ENCODE results near the gene NDUFS8.
A peak's percentile ranks its signal among the peaks of the same experiment; 100 is the strongest.
"Not testable (repeated sequence)": the region's sequence is repeated elsewhere in the genome, so short reads cannot be mapped to it uniquely, and the experiment has no call there.

NDUFS8 gene
- total RNA-seq, result 18.9 to 69.4 (median 46.0) reads per million in 9 experiments

DNA sequence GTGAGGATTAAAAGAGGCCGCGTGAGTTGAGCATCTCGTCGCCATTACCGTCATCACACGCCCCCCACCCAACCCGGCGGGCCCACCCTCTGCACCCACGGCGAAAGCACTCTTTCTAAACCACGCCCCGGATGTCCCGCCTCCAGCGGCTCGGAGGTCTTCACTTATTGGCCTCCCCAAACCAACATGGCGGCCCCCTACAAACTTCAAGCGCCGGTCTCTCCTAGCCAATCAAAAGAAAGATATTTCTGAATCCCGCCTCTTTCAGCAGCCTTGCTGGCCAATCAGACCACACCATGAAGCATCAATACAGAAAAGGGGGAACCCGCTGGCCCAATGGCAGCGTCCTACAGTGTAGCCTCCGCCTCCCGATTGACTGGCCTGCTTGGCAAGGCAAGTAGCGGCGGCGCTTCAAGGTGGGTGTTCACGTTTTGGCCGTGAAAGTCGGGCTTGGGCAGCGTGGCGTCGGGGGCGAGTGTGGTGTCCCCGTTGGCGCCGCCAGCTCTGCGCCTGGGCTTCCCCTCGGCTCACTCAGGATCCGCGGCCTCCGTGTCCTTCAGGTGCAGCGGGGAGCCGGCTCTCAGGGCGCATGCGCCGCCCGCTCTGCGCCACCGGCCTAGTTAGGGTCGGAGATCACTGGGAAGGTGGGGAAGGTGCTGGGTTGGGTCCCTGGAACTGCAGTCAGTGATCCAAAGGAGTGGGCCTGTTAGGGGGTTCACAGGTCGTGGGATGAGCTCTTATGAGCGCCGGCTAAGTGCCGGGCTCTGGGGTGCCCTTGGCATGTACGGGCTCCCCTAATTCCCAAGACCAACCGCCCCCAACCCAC is at the start of gene NDUFS8:
NDUFS8 (plus strand) TSS at position 364 of the 826 bp plus-strand sequence. CDS start 1,471 bp downstream, outside the sequence.
- Mint-ChIP-seq H3K36me3 (ENCODE audit: insufficient read depth) (peaks cover 39% of the 10 kb centered on the region), H3K27me3 (no peaks in the 10 kb centered on the region), H3K9me3 (no peaks in the 10 kb centered on the region), H3K4me3 (peak within 1 kb of the TSS; percentile 91 to 92), H3K27ac (peak within 1 kb of the TSS; percentile 47 to 92), H3K4me1 (ENCODE audit: low read depth in 2 of 2) (peaks cover 13 to 27% of the 10 kb centered on the region in 2 donors)
- DNase-seq (peak; percentile 89 to 95 (median 90)), ATAC-seq (replicated peaks) (peak; percentile 94)

DNA sequence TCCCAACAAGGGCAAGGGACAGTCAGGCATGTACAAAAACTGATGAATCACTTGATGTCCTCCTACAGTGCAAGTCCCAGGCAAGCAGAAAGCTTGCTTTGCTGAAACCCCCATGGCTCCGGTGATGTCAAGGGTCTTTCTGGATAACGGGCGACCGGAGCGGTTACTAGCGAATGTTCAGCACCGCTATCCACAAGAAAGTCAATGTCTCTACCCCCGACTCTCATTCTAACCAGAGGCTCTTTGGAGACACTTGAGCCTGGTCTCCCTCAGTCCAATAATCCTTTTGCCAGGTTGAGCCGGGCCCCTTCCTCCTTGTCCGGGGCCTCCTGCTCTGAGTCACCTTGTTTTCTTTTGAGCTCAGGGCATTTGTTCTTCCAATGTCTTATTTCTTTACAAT is 49.3 kb upstream of the NDUFS8 start:
- H3K27ac Mint-ChIP-seq; H3K4me1 Mint-ChIP-seq (ENCODE audit: low read depth in 2 of 2); H3K9me3 Mint-ChIP-seq; DNase-seq; ATAC-seq (replicated peaks); H3K4me3 Mint-ChIP-seq; H3K36me3 Mint-ChIP-seq (ENCODE audit: insufficient read depth): not testable (repeated sequence)
- H3K27me3 Mint-ChIP-seq, result peaks cover 26 to 65% of the 10 kb centered on the region in 2 donors

DNA sequence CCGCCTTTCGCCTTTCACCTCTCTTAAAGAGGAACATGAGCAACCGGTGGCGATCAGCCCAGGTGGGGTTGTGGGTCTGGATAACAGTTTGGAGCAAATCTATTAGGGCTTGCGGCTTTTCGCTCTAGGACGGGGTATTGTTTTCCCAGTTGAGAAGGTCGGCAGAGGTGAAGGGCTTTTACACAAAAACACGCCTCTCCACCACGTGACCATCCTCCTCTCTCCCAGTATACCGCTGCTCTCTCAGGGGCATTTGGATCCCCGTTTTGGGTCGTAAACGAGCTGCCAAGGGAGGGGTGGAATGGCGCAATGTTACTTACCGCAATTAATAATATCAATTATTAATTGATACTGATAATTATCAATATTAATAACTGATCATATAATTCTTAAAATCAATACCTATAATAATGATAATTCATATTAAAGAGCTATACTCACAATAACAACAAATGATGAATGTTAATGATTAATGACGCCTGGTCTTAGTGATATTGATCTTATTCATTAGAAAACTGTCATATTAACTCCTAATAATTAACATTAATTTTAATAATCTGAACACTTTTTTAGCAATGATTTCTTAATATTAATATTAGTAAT is 48.1 kb upstream of the NDUFS8 start:
- H3K36me3 Mint-ChIP-seq (ENCODE audit: insufficient read depth); H3K27ac Mint-ChIP-seq; H3K9me3 Mint-ChIP-seq; ATAC-seq (replicated peaks); H3K4me1 Mint-ChIP-seq (ENCODE audit: low read depth in 2 of 2); H3K4me3 Mint-ChIP-seq; DNase-seq: not testable (repeated sequence)
- peaks cover 21 to 54% of the 10 kb centered on the region in 2 donors for H3K27me3 Mint-ChIP-seq

DNA sequence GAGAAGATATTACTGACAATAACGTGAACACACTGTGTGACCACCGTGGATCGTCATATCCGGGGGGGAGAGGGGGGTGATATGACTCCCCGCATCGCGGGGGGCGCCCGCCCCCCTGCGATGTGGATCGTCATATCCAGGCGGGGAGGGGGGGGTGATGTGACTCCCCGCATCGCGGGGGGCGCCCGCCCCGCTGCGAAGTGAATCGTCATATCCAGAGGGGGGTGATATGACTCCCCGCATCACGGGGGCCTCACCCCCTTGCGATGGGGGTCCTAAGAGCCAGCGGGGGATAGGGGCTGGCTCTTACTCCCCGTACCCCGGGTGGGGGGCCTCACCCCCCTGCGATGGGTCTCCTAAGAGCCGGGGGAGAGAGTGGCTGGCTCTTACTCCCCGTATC is 46.5 kb upstream of the NDUFS8 start:
- no peak overlapping the region for H3K27ac Mint-ChIP-seq
- DNase-seq (no peak), ATAC-seq (replicated peaks) (no peak)
- no peaks in the 10 kb centered on the region for H3K9me3 Mint-ChIP-seq
- no peaks in the 10 kb centered on the region for H3K36me3 Mint-ChIP-seq (ENCODE audit: insufficient read depth)
- H3K27me3 Mint-ChIP-seq, result peaks cover 13 to 38% of the 10 kb centered on the region in 2 donors
- no peak overlapping the region for H3K4me3 Mint-ChIP-seq
- no peaks in the 10 kb centered on the region for H3K4me1 Mint-ChIP-seq (ENCODE audit: low read depth in 2 of 2)

DNA sequence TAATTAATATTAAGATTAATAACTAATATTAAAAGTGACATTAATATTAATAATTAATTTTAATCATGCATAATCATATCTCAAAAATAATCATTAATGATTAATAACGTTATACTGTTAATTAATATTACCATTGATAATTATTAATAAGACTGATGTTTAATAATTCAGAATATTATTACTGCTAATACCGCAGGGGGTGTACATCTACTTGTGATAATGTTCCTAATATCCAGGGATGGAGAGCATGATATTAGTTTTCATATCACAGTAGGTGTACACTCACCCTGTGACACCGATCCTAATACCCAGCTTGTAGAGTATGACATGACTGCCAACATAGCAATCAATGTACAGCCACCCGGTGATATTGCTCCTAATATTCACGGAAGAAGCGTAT is 45.2 kb upstream of the NDUFS8 start:
- not testable (repeated sequence) for H3K4me1 Mint-ChIP-seq (ENCODE audit: low read depth in 2 of 2); H3K36me3 Mint-ChIP-seq (ENCODE audit: insufficient read depth); ATAC-seq (replicated peaks); H3K27ac Mint-ChIP-seq; H3K9me3 Mint-ChIP-seq; H3K4me3 Mint-ChIP-seq; DNase-seq
- peaks cover 7 to 25% of the 10 kb centered on the region in 2 donors for H3K27me3 Mint-ChIP-seq

DNA sequence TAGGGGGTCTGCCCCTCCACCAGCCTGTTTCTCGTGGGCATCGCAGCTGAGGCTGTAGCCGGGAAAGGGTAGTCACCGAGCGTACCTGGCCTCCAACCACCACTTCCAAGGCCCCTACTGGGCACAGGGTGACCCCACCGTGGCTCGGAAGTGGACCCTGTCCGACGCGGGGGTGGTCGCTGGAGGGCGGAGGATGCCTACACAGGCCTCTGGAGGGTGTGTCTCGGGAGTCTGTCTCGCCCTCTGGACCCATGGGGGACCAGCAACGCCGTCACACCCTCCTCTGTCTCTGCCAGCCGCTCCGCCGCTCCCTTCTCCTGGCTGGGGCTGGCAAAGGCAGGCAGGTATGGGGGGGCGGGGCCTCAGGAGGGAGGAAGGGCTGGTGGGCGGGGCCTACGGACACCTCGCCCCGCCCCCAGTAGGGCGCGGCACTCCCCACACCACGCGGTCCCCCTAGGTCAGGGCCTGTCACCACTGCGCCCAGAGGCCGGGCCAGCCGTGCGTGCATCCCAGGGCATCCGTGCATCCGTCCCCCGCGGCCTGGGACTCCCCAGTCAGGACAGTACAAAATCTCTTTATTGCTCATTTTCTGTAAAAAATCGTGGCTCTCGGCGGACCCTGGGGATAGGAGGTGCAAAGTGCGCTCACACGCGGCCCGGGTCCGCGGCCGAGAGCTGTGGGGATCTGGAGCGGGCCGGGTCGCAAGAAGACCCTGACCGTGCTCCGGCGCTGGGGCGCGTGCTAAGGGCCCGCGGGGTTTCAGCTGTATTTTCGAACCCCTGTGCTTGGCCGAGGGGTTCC is 39.7 kb upstream of the NDUFS8 start:
- not testable (repeated sequence) for ATAC-seq (replicated peaks); H3K36me3 Mint-ChIP-seq (ENCODE audit: insufficient read depth); H3K27me3 Mint-ChIP-seq; DNase-seq; H3K4me1 Mint-ChIP-seq (ENCODE audit: low read depth in 2 of 2); H3K9me3 Mint-ChIP-seq
- H3K4me3 Mint-ChIP-seq, result peak overlapping the region in 1 of 2 donors; percentile 17
- peak overlapping the region in 1 of 2 donors; percentile 23 for H3K27ac Mint-ChIP-seq

DNA sequence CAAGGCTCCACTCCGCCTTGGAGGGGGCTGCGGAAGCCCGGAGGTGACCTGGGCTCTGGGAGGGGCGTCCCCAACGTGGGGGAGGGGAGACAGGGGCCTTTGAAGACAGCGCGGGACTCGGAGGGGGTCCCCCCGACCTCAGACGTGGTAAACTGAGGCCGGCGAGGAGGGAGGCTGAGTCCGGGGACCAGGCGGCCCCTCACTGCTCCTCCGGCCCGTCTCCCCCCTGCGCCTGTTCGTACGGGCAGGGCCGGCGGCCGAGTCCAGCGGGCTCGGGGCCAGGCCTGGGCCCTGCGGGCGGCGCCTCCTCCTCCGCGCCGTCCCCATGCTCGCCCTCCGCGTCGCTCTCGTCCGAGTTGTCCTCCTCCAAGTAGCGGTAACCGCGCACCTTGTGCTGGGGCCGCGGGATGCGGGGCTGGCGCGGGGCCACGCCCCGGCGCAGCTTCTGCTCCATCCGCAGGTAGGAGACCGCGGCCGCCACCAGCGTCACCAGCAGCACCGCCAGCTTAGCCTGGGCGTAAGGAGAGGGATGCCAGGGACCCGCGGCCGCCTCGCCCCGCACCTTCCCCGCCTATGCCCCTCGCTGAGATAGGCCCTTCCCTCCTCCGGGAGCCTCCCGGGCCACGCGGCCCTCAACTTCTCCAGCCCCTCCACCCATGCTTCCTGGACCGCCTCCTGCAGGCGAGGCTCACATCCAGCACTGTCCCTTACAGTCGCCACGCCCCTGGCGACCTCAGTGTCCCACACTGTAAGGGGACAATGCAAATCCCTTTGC is 38.9 kb upstream of the NDUFS8 start:
- H3K4me3 Mint-ChIP-seq, result peak overlapping the region in 1 of 2 donors; percentile 41
- not testable (repeated sequence) for H3K9me3 Mint-ChIP-seq, H3K27me3 Mint-ChIP-seq

DNA sequence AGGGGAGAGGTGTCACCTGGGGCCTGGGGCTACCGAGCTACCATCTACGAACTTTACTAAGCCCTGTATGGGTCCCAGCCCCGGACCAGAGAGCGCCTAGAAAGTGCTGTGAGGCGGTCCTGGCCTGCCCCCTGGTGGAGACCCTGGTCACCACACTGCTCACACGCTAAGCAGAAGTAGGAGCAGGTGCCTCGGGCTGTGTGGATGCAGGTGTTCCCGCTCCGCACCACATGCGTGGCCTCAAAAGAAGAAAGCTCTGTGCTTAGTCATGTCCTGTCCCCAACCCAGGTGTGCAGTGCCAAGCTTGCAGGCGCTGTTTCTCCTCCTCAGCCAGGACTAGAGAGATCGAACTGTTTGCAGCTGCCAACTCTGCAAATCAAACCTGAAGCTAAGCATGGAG is 36.7 kb upstream of the NDUFS8 start:
- not testable (repeated sequence) for H3K4me3 Mint-ChIP-seq; ATAC-seq (replicated peaks); H3K27me3 Mint-ChIP-seq; H3K36me3 Mint-ChIP-seq (ENCODE audit: insufficient read depth); H3K9me3 Mint-ChIP-seq; H3K27ac Mint-ChIP-seq
- H3K4me1 Mint-ChIP-seq (ENCODE audit: low read depth in 2 of 2), result peaks cover 24 to 30% of the 10 kb centered on the region in 2 donors
- peak in 2 of 3 experiments; percentile 22 to 31 for DNase-seq

More for the DNA sequence above, 38.9 kb upstream of the NDUFS8 start:
- not testable (repeated sequence) for ATAC-seq (replicated peaks); H3K4me1 Mint-ChIP-seq (ENCODE audit: low read depth in 2 of 2); H3K36me3 Mint-ChIP-seq (ENCODE audit: insufficient read depth); DNase-seq
- H3K27ac Mint-ChIP-seq, result peak overlapping the region in 1 of 2 donors; percentile 23

GRCh38 chr11:67994387-67994786 is 36.1 kb upstream of the NDUFS8 start:
- not testable (repeated sequence) for H3K4me3 Mint-ChIP-seq; H3K27me3 Mint-ChIP-seq; H3K36me3 Mint-ChIP-seq (ENCODE audit: insufficient read depth); ATAC-seq (replicated peaks); DNase-seq; H3K27ac Mint-ChIP-seq; H3K9me3 Mint-ChIP-seq
- peaks cover 24 to 30% of the 10 kb centered on the region in 2 donors for H3K4me1 Mint-ChIP-seq (ENCODE audit: low read depth in 2 of 2)

GRCh38 chr11:67995129-67995528 is 35.4 kb upstream of the NDUFS8 start:
- H3K27me3 Mint-ChIP-seq; H3K9me3 Mint-ChIP-seq; H3K27ac Mint-ChIP-seq; H3K36me3 Mint-ChIP-seq (ENCODE audit: insufficient read depth); ATAC-seq (replicated peaks); H3K4me3 Mint-ChIP-seq; DNase-seq: not testable (repeated sequence)
- peaks cover 24 to 30% of the 10 kb centered on the region in 2 donors for H3K4me1 Mint-ChIP-seq (ENCODE audit: low read depth in 2 of 2)

GRCh38 chr11:67995579-67995978 is 34.9 kb upstream of the NDUFS8 start:
- not testable (repeated sequence) for DNase-seq; H3K27me3 Mint-ChIP-seq; H3K36me3 Mint-ChIP-seq (ENCODE audit: insufficient read depth); H3K4me3 Mint-ChIP-seq; H3K27ac Mint-ChIP-seq; H3K9me3 Mint-ChIP-seq; ATAC-seq (replicated peaks)
- H3K4me1 Mint-ChIP-seq (ENCODE audit: low read depth in 2 of 2), result peaks cover 24 to 30% of the 10 kb centered on the region in 2 donors

GRCh38 chr11:67996051-67996450 is 34.4 kb upstream of the NDUFS8 start:
- Mint-ChIP-seq H3K9me3 (no peaks in the 10 kb centered on the region), H3K4me3 (no peak overlapping the region), H3K4me1 (ENCODE audit: low read depth in 2 of 2) (peaks cover 22 to 30% of the 10 kb centered on the region in 2 donors), H3K36me3 (ENCODE audit: insufficient read depth) (peaks cover 3% of the 10 kb centered on the region), H3K27ac (peak overlapping the region in 1 of 2 donors; percentile 55), H3K27me3 (no peaks in the 10 kb centered on the region)
- ATAC-seq (replicated peaks) (no peak), DNase-seq (no peak)

All from effector memory CD8-positive, alpha-beta T cell (primary cell).